COR-L47 (cell line): Measurements from ENCODE around the gene GPR155.
"Not testable (repeated sequence)": the region's sequence is repeated elsewhere in the genome, so short reads cannot be mapped to it uniquely, and the experiment has no call there.

ENCODE experiments used
- DNase-seq: peaks from one replicate; lab custom pipeline; 2025; lab: John Stamatoyannopoulos, UW

GPR155 gene

GRCh38 chr2:174439950-174440349 is 46.9 kb downstream of the GPR155 start:
- DNase-seq: no peak

GRCh38 chr2:174439323-174439722 is 47.5 kb downstream of the GPR155 start:
- no peak for DNase-seq

- DNase-seq: no peak
Measured at GRCh38 chr2:174438146-174438886, 48.5 kb downstream of the GPR155 start.

GRCh38 chr2:174436351-174436750 is 50.5 kb downstream of the GPR155 start:
- DNase-seq: no peak

GRCh38 chr2:174431902-174432301 is 54.9 kb downstream of the GPR155 start:
- no peak for DNase-seq

- DNase-seq: no peak
Measured at GRCh38 chr2:174430066-174430465, 56.8 kb downstream of the GPR155 start.

GRCh38 chr2:174428214-174428613 is 58.6 kb downstream of the GPR155 start:
- DNase-seq: no peak

- no peak for DNase-seq
Measured at GRCh38 chr2:174412256-174412655, 74.6 kb downstream of the GPR155 start.

- DNase-seq: not testable (repeated sequence)
Measured at GRCh38 chr2:174410039-174410438, 76.8 kb downstream of the GPR155 start.

GRCh38 chr2:174403628-174404027 is 83.2 kb downstream of the GPR155 start:
- no peak for DNase-seq

GRCh38 chr2:174400853-174401252 is 86.0 kb downstream of the GPR155 start:
- no peak for DNase-seq

GRCh38 chr2:174399171-174399570 is 87.7 kb downstream of the GPR155 start:
- no peak for DNase-seq

GRCh38 chr2:174397773-174398172 is 89.1 kb downstream of the GPR155 start:
- DNase-seq: no peak

- DNase-seq: peak; percentile 5
Measured at GRCh38 chr2:174395969-174396630, 90.7 kb downstream of the GPR155 start.

GRCh38 chr2:174395284-174395968 is 91.4 kb downstream of the GPR155 start, which contains the start of gene SCRN3:
Gene SCRN3, plus strand, starts transcription at chr2:174395730. Its CDS starts 2,554 bp downstream, at chr2:174398284.
- peak; percentile 84 for DNase-seq

GRCh38 chr2:174392706-174393105 is 94.1 kb downstream of the GPR155 start:
- no peak for DNase-seq

GRCh38 chr2:174390303-174390702 is 96.5 kb downstream of the GPR155 start:
- not testable (repeated sequence) for DNase-seq

GRCh38 chr2:174389542-174389941 is 97.3 kb downstream of the GPR155 start:
- DNase-seq: no peak

- DNase-seq: not testable (repeated sequence)
Measured at GRCh38 chr2:174388706-174389105, 98.1 kb downstream of the GPR155 start.

GRCh38 chr2:174385201-174385600 is 101.6 kb downstream of the GPR155 start:
- no peak for DNase-seq

- no peak for DNase-seq
Measured at GRCh38 chr2:174383796-174384195, 103.0 kb downstream of the GPR155 start.
